B cell (primary cell): ENCODE results near the gene OPN4.

Experiments used
- EZH2 ChIP-seq: IDR thresholded peaks from 2 replicates; pipeline ENCODE4 v1.6.1; 2012; ENCODE audit warnings: borderline replicate concordance, low read depth, mild to moderate bottlenecking, moderate library complexity, low read length; ENCODE audit not compliant: insufficient read depth, poor library complexity, severe bottlenecking
- TF ChIP-seq, protein P1 (sequence below): fragments of 200-600 bp; IDR thresholded peaks from one replicate; pipeline ENCODE4 v1.8.0; 2022; ENCODE audit warnings: antibody characterized with exemption, mild to moderate bottlenecking

DNA sequence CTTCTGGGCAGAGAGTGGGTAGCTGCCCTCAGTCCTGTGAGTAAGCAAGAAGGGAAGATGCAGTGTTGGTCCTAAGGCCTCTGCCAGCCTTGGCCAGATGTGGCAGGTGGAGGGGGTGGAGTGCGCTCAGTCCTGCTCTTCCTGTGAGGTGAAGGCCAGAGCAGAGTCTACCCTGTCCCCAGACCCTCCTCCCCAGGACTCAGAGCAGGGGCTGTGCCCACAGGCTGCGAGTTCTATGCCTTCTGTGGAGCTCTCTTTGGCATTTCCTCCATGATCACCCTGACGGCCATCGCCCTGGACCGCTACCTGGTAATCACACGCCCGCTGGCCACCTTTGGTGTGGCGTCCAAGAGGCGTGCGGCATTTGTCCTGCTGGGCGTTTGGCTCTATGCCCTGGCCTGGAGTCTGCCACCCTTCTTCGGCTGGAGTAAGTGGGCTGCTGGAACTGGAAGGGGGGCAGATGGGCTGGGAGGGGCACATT is 4.0 kb downstream of the OPN4 start:
- TF ChIP-seq EZH2, result no peak
- TF ChIP-seq, protein P1, sequence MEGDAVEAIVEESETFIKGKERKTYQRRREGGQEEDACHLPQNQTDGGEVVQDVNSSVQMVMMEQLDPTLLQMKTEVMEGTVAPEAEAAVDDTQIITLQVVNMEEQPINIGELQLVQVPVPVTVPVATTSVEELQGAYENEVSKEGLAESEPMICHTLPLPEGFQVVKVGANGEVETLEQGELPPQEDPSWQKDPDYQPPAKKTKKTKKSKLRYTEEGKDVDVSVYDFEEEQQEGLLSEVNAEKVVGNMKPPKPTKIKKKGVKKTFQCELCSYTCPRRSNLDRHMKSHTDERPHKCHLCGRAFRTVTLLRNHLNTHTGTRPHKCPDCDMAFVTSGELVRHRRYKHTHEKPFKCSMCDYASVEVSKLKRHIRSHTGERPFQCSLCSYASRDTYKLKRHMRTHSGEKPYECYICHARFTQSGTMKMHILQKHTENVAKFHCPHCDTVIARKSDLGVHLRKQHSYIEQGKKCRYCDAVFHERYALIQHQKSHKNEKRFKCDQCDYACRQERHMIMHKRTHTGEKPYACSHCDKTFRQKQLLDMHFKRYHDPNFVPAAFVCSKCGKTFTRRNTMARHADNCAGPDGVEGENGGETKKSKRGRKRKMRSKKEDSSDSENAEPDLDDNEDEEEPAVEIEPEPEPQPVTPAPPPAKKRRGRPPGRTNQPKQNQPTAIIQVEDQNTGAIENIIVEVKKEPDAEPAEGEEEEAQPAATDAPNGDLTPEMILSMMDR, result no peak
